GM12875 (cell line): ENCODE data around the gene SLMAP.

ENCODE experiments used
- H3K4me3 ChIP-seq: one replicate; pipeline ENCODE4 v1.5.1; 2011; ENCODE audit warnings: low read depth, low read length, control low read depth
- CTCF ChIP-seq: IDR thresholded peaks from 2 replicates; pipeline ENCODE4 v1.5.1; 2011; ENCODE audit warnings: low read depth, mild to moderate bottlenecking, control low read depth, inconsistent platforms, low read length, moderate library complexity, borderline replicate concordance; ENCODE audit not compliant: insufficient read depth

SLMAP gene

DNA sequence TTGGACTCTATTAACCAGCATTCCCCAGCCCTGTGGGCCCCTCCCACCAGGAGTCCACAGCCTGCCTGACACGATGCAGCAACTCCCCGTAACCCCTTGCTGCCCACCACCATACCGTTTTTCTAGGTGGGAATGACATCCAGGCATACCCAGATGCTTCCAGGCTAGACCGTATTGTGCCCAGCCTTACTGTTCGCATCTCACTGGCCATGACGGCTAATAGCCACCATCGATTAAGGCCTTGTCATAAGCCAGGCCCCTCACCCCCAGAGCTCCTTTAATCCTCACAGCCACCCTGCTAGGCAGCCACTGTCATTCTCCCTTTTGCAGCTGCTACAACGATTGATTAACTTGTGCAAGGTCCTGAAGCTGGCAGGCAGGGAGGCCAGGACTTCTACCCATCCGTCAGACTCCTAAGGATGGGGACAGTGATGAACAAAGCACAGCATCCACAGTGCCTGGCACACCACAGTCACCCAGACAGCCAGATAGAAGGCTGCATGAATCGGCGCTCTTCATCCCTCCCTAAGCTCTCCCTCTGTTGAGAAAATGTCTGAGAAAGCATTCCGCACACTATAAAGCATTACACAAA is 192.1 kb downstream of the SLMAP start:
- H3K4me3 ChIP-seq, result no peak overlapping the region
- no peak for TF ChIP-seq CTCF

DNA sequence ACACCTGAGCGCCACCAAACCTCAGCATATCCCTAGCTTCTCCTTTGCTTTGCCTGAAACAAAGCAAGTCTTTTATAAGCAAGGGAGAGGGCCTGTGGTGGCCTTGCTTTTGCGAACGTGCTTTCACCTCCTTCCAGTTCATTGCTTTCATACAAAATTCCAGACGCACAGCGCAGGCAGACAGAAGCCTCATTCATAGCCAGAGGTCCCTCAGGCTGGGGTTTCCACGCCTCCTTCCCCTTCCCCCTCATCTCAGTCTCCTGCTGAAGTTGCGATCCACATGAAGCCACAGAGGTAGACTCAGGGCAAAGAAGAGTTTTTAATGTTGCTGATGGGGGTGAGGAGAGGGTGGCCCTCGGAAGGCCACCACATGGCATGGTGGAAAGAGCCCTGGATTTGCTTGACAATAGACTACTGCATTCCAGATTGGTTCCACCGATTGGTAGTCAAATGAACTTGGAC is 192.7 kb downstream of the SLMAP start:
- no peak overlapping the region for H3K4me3 ChIP-seq
- no peak for TF ChIP-seq CTCF

DNA sequence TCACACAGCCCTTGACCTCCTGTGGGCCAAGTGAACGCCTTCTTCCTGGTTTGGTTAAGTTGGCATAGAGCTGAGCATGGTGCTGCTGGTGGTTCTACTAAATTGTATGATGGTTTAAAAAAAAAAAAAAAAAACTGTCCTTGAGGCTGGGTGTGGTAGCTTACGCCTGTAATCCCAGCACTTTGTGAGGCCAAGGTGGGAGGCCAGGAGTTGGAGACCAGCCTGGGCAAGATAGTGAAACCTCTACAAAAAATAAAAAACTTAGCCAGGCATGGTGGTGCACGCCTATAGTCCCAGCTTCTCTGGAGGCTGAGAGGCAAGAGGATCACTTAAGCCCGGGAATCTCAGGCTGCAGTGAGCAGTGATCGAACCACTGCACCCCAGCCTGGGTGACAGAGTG is 193.2 kb downstream of the SLMAP start:
- no peak overlapping the region for H3K4me3 ChIP-seq
- TF ChIP-seq CTCF, result no peak

- 0 out of 2 replicates have a peak, but pooled peaks have one; percentile 9 for TF ChIP-seq CTCF
- no peak overlapping the region for H3K4me3 ChIP-seq
These were observed 193.9 kb downstream of the SLMAP start for GRCh38 chr3:57949785-57950615.

- TF ChIP-seq CTCF, result no peak
- H3K4me3 ChIP-seq, result no peak overlapping the region
These were observed 195.2 kb downstream of the SLMAP start for GRCh38 chr3:57951066-57951882.

GRCh38 chr3:57952208-57952631 is 196.1 kb downstream of the SLMAP start:
- no peak overlapping the region for H3K4me3 ChIP-seq
- TF ChIP-seq CTCF, result no peak

DNA sequence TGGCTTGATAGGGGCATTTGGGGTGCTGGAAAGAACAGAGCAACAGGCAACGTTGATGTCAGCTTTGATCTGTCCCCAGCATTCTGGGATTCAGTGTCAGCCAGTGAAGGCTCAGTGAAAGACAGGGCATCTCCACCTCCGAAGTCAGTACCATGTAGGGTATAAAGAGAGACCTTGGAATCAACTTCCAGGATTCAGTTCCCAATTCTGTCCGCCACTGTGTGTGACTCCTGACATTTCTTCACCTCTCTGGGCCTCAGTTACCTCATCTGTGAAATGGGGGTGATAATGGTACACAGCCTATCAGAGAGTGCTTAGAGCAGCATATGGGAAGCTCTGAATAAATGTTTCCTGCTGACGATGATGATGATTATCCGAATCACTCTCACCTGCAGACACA is 196.5 kb downstream of the SLMAP start:
- no peak for TF ChIP-seq CTCF
- H3K4me3 ChIP-seq, result no peak overlapping the region
